ENCODE results near the gene ANKRD36C. TPM values are rescaled to one million over a fixed set of nuclear protein-coding genes. Genes with fewer than 3 reads are reported as not detected.

ANKRD36C gene
- total and polyA plus RNA-seq, 2 of the 4 experiments (the other 2 are of a cell fraction): 2.2 to 27.1 TPM

DNA sequence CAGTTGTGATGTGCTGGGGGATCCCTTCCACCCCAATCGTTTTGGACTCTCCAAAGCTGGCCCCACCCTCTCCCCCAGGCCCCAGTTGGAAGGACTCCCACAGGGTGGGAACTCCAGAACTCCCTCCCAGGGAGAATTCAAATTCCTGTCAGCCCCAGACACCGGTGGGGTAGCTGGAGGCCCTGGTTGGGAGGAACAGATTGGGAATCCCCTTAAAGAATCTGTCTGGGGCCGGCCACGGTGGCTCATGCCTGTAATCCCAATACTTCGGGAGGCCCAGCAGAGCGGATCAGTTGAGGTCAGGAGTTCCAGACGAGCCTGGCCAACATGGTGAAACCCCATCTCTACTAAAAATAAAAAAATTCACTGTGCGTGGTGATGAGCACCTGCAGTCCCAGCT, 155.5 kb downstream of the ANKRD36C start:
- DNase-seq: no peak
- CTCF ChIA-PET: no interaction called here
- Histone ChIP-seq H2AK5ac (ENCODE audit: low read depth, low read length) (no peak overlapping the region), H3K4ac (ENCODE audit: low read depth, low read length) (no peak overlapping the region), H3K9me3 (ENCODE audit: control insufficient read depth, insufficient read depth, low read length) (no peaks in the 10 kb centered on the region), H4K91ac (ENCODE audit: insufficient read depth, low read depth, low read length) (no peak overlapping the region), H3K79me1 (ENCODE audit: low read depth in 1 of 2, low read length in 2 of 2) (no peaks in the 10 kb centered on the region), H3K9ac (ENCODE audit: low read depth, low read length) (no peak overlapping the region), H3K4me3 (ENCODE audit: insufficient read depth, low read depth, low read length) (no peak overlapping the region), H3K27ac (ENCODE audit: insufficient read depth, low read length) (no peak overlapping the region), H3K9me1 (ENCODE audit: insufficient read depth, low read length) (no peaks in the 10 kb centered on the region), H3K27me3 (ENCODE audit: control insufficient read depth, insufficient read depth, low read length) (no peaks in the 10 kb centered on the region), H3K23ac (ENCODE audit: low read depth, low read length) (no peak overlapping the region), H3K4me2 (ENCODE audit: low read depth, low read length) (no peak overlapping the region), H2AK9ac (replicated peaks; ENCODE audit: low read depth, low read length, poor library complexity) (no peak overlapping the region), H3K36me3 (ENCODE audit: control insufficient read depth, insufficient read depth, low read length) (peaks cover 3% of the 10 kb centered on the region; the same call in 1 of the 2 replicates), H4K20me1 (ENCODE audit: insufficient read depth, low read length) (no peaks in the 10 kb centered on the region), H2BK20ac (ENCODE audit: low read depth, low read length) (no peak overlapping the region), H3K56ac (ENCODE audit: extremely low read depth, insufficient read depth, low read length) (no peak overlapping the region), H4K8ac (ENCODE audit: low read depth in 2 of 2, low read length in 2 of 2) (no peak overlapping the region), H2AFZ (replicated peaks; ENCODE audit: low read length, poor library complexity) (no peak overlapping the region), H3K4me1 (ENCODE audit: control insufficient read depth, insufficient read depth, low read length) (no peaks in the 10 kb centered on the region), H2BK5ac (ENCODE audit: low read depth, low read length, poor library complexity, severe bottlenecking) (no peak overlapping the region), H4K5ac (ENCODE audit: low read depth, low read length) (no peak overlapping the region), H3K18ac (ENCODE audit: low read depth, low read length) (no peak overlapping the region), H2BK15ac (ENCODE audit: low read depth, low read length) (no peak overlapping the region), H3K14ac (replicated peaks; ENCODE audit: low read depth, low read length) (no peak overlapping the region), H2BK120ac (ENCODE audit: low read depth, low read length) (no peak overlapping the region)
- POLR2A ChIA-PET (ENCODE audit: unreplicated experiment): no interaction called here
- no peak for TF ChIP-seq RAD21 (IDR thresholded peaks at IDR 0.05; ENCODE audit: low read length)
- no peak for TF ChIP-seq POLR2A (IDR thresholded peaks at IDR 0.05; ENCODE audit: low read depth, low read length)
- no peak for TF ChIP-seq MXI1 (IDR thresholded peaks at IDR 0.05; ENCODE audit: borderline replicate concordance, low read depth, low read length)
- TF ChIP-seq RFX5 (IDR thresholded peaks at IDR 0.05; ENCODE audit: low read depth, low read length): no peak
- TF ChIP-seq, protein P1, sequence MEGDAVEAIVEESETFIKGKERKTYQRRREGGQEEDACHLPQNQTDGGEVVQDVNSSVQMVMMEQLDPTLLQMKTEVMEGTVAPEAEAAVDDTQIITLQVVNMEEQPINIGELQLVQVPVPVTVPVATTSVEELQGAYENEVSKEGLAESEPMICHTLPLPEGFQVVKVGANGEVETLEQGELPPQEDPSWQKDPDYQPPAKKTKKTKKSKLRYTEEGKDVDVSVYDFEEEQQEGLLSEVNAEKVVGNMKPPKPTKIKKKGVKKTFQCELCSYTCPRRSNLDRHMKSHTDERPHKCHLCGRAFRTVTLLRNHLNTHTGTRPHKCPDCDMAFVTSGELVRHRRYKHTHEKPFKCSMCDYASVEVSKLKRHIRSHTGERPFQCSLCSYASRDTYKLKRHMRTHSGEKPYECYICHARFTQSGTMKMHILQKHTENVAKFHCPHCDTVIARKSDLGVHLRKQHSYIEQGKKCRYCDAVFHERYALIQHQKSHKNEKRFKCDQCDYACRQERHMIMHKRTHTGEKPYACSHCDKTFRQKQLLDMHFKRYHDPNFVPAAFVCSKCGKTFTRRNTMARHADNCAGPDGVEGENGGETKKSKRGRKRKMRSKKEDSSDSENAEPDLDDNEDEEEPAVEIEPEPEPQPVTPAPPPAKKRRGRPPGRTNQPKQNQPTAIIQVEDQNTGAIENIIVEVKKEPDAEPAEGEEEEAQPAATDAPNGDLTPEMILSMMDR (conservative IDR thresholded peaks at IDR 0.05; ENCODE audit: low read depth, low read length): no peak
- TF ChIP-seq BHLHE40 (IDR thresholded peaks at IDR 0.05; ENCODE audit: low read depth, low read length): no peak
- no peak for TF ChIP-seq CHD1 (IDR thresholded peaks at IDR 0.05; ENCODE audit: low read depth, low read length)
- TF ChIP-seq, protein P2, sequence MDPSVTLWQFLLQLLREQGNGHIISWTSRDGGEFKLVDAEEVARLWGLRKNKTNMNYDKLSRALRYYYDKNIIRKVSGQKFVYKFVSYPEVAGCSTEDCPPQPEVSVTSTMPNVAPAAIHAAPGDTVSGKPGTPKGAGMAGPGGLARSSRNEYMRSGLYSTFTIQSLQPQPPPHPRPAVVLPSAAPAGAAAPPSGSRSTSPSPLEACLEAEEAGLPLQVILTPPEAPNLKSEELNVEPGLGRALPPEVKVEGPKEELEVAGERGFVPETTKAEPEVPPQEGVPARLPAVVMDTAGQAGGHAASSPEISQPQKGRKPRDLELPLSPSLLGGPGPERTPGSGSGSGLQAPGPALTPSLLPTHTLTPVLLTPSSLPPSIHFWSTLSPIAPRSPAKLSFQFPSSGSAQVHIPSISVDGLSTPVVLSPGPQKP (IDR thresholded peaks at IDR 0.05; ENCODE audit: borderline replicate concordance, low read depth, low read length): no peak
- no peak for TF ChIP-seq MAZ (IDR thresholded peaks at IDR 0.05; ENCODE audit: borderline replicate concordance, low read depth, low read length)
- no peak for TF ChIP-seq MAFK (IDR thresholded peaks at IDR 0.05; ENCODE audit: low read depth, low read length)
- TF ChIP-seq RCOR1 (IDR thresholded peaks at IDR 0.05; ENCODE audit: insufficient replicate concordance, low read length): no peak
- TF ChIP-seq FOS (IDR thresholded peaks at IDR 0.05; ENCODE audit: low read depth, low read length): no peak
- no peak for TF ChIP-seq NFE2L2 (IDR thresholded peaks at IDR 0.05; ENCODE audit: low read depth, low read length)
- ATAC-seq (ENCODE audit: low read depth): no peak
- BruUV-seq (replicated peaks): no TSS peak
- in situ Hi-C loops (cut with MboI; ENCODE audit: low sequenced_read_pairs) (no loop called here), dilution Hi-C loops (cut with HindIII; ENCODE audit: low sequenced_read_pairs, unreplicated experiment) (no loop called here), intact Hi-C loops (cut with micrococcal nuclease) (no loop called here)
- no CpG with 5 or more reads among the region's 8 CpGs for WGBS, 2 experiments (ENCODE audit: extremely low coverage in 2 of 2, insufficient read length in 1 of 2)
